Heart left ventricle (tissue), 16 donors: ENCODE measurements around the gene FGD3. TPM values are rescaled to one million over a fixed set of nuclear protein-coding genes. Genes with fewer than 3 reads are reported as not detected.

ENCODE experiments used
- ATAC-seq, 4 donors: fragments of 200-7000 bp; cut with Tn5 transposase; one replicate each; pipeline ENCODE4 v1.9.1; 2020 to 2022; ENCODE audit warnings: moderate library complexity in 4 of 4, mild to moderate bottlenecking in 3 of 4, moderate number of reproducible peaks in 1 of 4
- DNase-seq, 5 donors: peaks; one replicate each; pipeline ENCODE4 v3.0.0-alpha.2; 2020
- H3K27ac ChIP-seq, 12 donors: fragments of 200-600 bp; sonication (generic) in 4 of 12; one replicate each; pipeline versions ENCODE4 v1.5.0 to v1.8.0; 2016 to 2022; ENCODE audit warnings: mild to moderate bottlenecking in 2 of 12
- H3K27me3 ChIP-seq, 9 donors: fragments of 200-600 bp; sonication (generic) in 2 of 9; one replicate each; pipeline versions ENCODE4 v1.5.1 to v1.8.0; 2016 to 2022; ENCODE audit warnings: mild to moderate bottlenecking in 3 of 9
- H3K36me3 ChIP-seq, 9 donors: fragments of 200-600 bp; sonication (generic) in 2 of 9; one replicate each; pipeline versions ENCODE4 v1.5.0 to v1.8.0; 2018 to 2022; ENCODE audit warnings: mild to moderate bottlenecking in 2 of 9
- H3K4me1 ChIP-seq, 12 donors: fragments of 200-600 bp; sonication (generic) in 4 of 12; one replicate each; pipeline versions ENCODE4 v1.5.0 to v1.8.0; 2016 to 2022; ENCODE audit warnings: mild to moderate bottlenecking in 3 of 12
- H3K4me3 ChIP-seq, 12 donors: fragments of 200-600 bp; sonication (generic) in 4 of 12; one replicate each; pipeline versions ENCODE4 v1.5.0 to v1.8.0; 2017 to 2022; ENCODE audit warnings: mild to moderate bottlenecking in 9 of 12, moderate library complexity in 4 of 12
- H3K9me3 ChIP-seq, 12 donors: fragments of 200-600 bp; sonication (generic) in 4 of 12; one replicate each; pipeline versions ENCODE4 v1.5.0 to v1.8.0; 2016 to 2022; ENCODE audit warnings: mild to moderate bottlenecking in 1 of 12
- POLR2A ChIP-seq, 2 donors: fragments of 450-650 bp; IDR thresholded peaks; one replicate each; pipeline ENCODE4 v1.6.1; 2017; ENCODE audit warnings: antibody characterized with exemption in 2 of 2, mild to moderate bottlenecking in 2 of 2, moderate library complexity in 2 of 2
- WGBS, 4 donors: extraction: QIAGEN DNeasy Blood & Tissue Kit in 2 of 4; methylation state at CpG; one replicate each; pipeline versions ENCODE4 v1.1.5 to v1.1.7; 2013 to 2018; 5-methylcytosine and 5-hydroxymethylcytosine counted together
- intact Hi-C, 10 donors: fragments of 100-400 bp; cut with DNase I; formaldehyde crosslinking; loops; one replicate each; pipeline versions ENCODE4 v1.11.1 to v1.14.2; 2022
- polyA plus RNA-seq, 2 donors: library from polyadenylated mRNA; stranded (reverse); fragments of 200-250 nt; gene quantifications; one replicate each; pipeline ENCODE4 v1.2.3, GENCODE V29; 2013
- total RNA-seq, 9 donors: library from RNA; depleted of rRNA in 2 of 9; stranded (reverse); fragments of >200 nt in 2 of 9; fragmentation: NEBNext Ultra II Directional in 3 of 9; extraction: Animal tissue kit (Norgen Biotek cat#: 25700) in 3 of 9; gene quantifications; one replicate each; pipeline versions ENCODE4 v1.1.0 to v1.2.4, GENCODE V29; 2016 to 2023
- TF ChIP-seq, protein P1 (sequence below), 12 donors: fragments of 200-600 bp; sonication (generic) in 4 of 12; IDR thresholded peaks; one replicate each; pipeline versions ENCODE4 v1.5.0 to v1.8.0; 2018 to 2022; ENCODE audit warnings: antibody characterized with exemption in 12 of 12, mild to moderate bottlenecking in 5 of 12
- donor health status: ischemic (EF 13 %, LVEDD 7.1; RV severe dilation, severe dysfunction).
- donor health status: healthy with polysubstance abuse.
- donor health status: DM: no; HTN: yes; CAD: no.
- donor health status: DM: no; HTN: no; CAD: no.
- donor health status: ischemic (EF 25% LVEDD 6.9; RV normal size, moderate dysfunction).
- donor health status: ischemic (EF 25% LVEDD 5.7; RV mildly dilated, moderate dysfunction).
- donor health status: healthy.
- donor health status: DM: yes; HTN: yes; CAD: no.
- donor health status: ischemic (EF 35%, LVEDD 5.7; RV mildly dilated, moderate dysfunction).
- donor health status: nonischemic (EF 11% LVEDD 7.7; RV severe dilation, severe dysfunction).
- donor health status: DM: yes; HTN: yes; CAD: no.
- donor health status: PGD.
- donor health status: ischemic (EF 29% LVEDD 5.4; RV normal size, mild dysfunction).
- donor health status: nonischemic (EF 23%, LVEDD 6.1; RV moderate dilation, normal function).

The FGD3 gene
- total and polyA plus RNA-seq, 11 donors: 1.2 to 11.2 (median 1.8) TPM

DNA sequence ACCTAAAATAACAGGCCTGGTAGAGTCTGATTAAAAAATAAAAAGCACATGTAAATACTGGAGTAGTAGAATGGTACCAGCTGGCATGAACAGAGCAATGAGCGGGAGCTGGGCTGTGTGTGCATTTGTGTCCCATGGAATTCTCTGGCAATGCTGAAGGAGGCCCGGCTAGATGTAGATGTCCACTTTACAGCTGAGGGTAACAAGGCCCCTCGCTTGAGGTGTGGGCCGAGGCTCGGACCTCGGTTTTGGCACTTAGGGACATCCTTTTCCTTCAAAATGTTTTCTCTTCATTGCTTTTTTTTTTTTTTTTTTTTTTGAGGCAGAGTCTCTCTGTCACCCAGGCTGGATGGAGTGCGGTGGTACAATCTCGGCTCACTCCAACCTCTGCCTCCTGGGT, 1.5 kb upstream of the FGD3 start:
- ATAC-seq (no peak), DNase-seq (no peak)
- H3K4me3 ChIP-seq: no peak overlapping the region
- H3K9me3 ChIP-seq: no peaks in the 10 kb centered on the region
- no peaks in the 10 kb centered on the region for H3K36me3 ChIP-seq
- TF ChIP-seq, protein P1, sequence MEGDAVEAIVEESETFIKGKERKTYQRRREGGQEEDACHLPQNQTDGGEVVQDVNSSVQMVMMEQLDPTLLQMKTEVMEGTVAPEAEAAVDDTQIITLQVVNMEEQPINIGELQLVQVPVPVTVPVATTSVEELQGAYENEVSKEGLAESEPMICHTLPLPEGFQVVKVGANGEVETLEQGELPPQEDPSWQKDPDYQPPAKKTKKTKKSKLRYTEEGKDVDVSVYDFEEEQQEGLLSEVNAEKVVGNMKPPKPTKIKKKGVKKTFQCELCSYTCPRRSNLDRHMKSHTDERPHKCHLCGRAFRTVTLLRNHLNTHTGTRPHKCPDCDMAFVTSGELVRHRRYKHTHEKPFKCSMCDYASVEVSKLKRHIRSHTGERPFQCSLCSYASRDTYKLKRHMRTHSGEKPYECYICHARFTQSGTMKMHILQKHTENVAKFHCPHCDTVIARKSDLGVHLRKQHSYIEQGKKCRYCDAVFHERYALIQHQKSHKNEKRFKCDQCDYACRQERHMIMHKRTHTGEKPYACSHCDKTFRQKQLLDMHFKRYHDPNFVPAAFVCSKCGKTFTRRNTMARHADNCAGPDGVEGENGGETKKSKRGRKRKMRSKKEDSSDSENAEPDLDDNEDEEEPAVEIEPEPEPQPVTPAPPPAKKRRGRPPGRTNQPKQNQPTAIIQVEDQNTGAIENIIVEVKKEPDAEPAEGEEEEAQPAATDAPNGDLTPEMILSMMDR (IDR thresholded peaks at IDR 0.05): no peak
- no peak for TF ChIP-seq POLR2A (IDR thresholded peaks at IDR 0.05)
- H3K4me1 ChIP-seq: peaks cover 0 to 17% (median 1%) of the 10 kb centered on the region in 12 donors
- 92 to 97% (median 96%) methylated on average over 8 of the region's 8 CpGs for WGBS, 4 donors
- no peak overlapping the region for H3K27ac ChIP-seq
- H3K27me3 ChIP-seq: peaks cover 0 to 30% (median 14%) of the 10 kb centered on the region in 9 donors
- intact Hi-C loops: no loop called here

DNA sequence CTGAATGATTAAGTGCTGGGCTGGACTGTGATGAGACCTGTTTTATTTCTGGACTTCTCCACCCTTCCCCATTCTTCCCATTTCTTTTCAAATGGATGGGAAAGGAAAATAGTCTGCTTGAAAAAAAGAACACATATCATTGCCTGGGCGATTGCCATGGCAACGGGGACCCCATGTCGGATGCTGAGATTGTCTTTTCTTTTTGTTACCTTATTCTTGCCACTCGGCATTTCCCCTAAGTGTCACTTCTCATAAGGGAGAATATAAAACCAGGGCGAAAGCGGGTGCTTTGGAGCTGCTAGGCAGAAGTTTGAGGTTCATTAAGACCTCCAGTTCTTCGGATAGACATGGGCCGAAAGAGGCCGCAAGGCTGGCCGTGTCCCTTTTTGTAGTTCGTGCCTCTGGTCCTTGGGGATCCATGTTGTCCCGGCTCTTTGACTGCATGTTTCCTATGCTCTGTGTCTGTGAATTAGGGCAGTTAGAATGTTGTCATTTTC, 763 bp downstream of the FGD3 start:
- Histone ChIP-seq H3K4me1 (peaks cover 0 to 22% (median 5%) of the 10 kb centered on the region in 12 donors), H3K4me3 (peak overlapping the region; percentile 1 to 67 (median 58)), H3K36me3 (no peaks in the 10 kb centered on the region), H3K9me3 (no peaks in the 10 kb centered on the region), H3K27ac (peak overlapping the region in 3 of 12 donors; percentile 54 to 62 (median 54)), H3K27me3 (peaks cover 0 to 45% (median 25%) of the 10 kb centered on the region in 9 donors)
- TF ChIP-seq POLR2A (IDR thresholded peaks at IDR 0.05): no peak
- TF ChIP-seq, protein P1 (IDR thresholded peaks at IDR 0.05): no peak
- ATAC-seq (no peak), DNase-seq (no peak)
- WGBS, 4 donors: 51 to 72% (median 66%) methylated on average over 12 of the region's 12 CpGs
- intact Hi-C loops: no loop called here

DNA sequence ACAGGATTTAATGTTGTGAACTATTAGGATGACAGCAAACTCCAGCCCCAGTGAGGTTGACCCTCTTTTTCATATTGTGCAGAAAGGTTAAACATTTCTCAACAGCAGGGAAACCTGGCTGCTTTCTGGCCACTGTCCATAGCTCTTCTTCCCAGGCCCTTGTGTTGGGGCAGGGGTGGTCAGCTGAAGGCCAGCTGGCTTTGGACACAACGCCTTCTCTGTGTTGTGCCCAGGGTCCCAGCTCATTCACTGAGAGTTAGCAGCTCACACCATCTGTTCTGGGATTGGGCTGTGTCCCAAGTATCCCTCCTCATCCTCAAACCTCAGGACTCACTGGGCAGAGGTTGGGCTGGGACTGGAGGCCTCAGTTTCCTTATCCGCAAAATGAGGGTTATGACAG, 1.3 kb downstream of the FGD3 start:
- H3K4me3 ChIP-seq: peak overlapping the region in 8 of 12 donors; percentile 56 to 67 (median 60)
- DNase-seq (no peak), ATAC-seq (no peak)
- 95 to 100% (median 98%) methylated on average over 2 of the region's 2 CpGs for WGBS, 4 donors
- TF ChIP-seq POLR2A (IDR thresholded peaks at IDR 0.05): no peak
- TF ChIP-seq, protein P1 (IDR thresholded peaks at IDR 0.05): no peak
- intact Hi-C loops: no loop called here
- H3K9me3 ChIP-seq: no peaks in the 10 kb centered on the region
- no peaks in the 10 kb centered on the region for H3K36me3 ChIP-seq
- no peak overlapping the region for H3K27ac ChIP-seq
- H3K4me1 ChIP-seq: peaks cover 0 to 27% (median 8%) of the 10 kb centered on the region in 12 donors
- H3K27me3 ChIP-seq: peaks cover 0 to 45% (median 25%) of the 10 kb centered on the region in 9 donors

DNA sequence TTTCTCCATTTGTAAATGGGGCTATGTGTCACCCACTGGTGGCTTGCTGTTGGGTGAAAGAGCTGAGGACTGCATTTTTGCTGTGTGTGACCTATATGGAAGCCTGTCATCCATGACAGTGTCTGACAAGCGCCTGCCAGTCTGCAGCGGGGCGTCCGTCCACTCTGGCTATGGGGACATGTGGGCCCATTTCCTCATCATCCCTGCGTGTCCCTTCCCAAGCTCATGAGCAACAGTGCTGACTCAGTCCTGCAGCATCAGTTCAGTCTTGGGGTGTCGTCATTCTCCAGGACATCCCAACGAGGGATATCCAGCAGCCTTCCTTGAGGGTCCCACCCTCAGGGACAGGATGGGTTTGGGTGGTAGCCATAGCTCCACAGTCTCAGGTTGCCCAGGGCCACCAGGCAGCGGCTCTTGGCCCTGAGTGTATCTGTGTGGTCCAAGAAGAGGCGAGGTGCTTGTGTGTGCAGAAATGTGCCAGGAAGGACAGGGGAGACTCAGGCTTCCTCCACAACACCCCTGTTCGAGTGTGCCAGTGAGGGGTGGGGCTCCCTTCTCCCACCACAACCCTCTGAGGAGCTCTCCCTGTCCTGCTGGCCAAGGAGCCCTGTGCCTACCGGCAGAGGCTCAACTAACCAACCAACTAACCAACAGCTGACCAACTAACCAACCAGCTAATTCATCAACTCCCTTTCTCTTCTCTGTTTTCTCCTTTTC, 2.1 kb downstream of the FGD3 start:
- TF ChIP-seq, protein P1 (IDR thresholded peaks at IDR 0.05): no peak
- TF ChIP-seq POLR2A (IDR thresholded peaks at IDR 0.05): no peak
- 81 to 89% (median 85%) methylated on average over 9 to 11 of the region's 11 CpGs for WGBS, 4 donors
- Histone ChIP-seq H3K9me3 (no peaks in the 10 kb centered on the region), H3K4me1 (peaks cover 0 to 31% (median 10%) of the 10 kb centered on the region in 12 donors), H3K36me3 (no peaks in the 10 kb centered on the region), H3K27ac (no peak overlapping the region), H3K4me3 (no peak overlapping the region), H3K27me3 (peaks cover 0 to 49% (median 26%) of the 10 kb centered on the region in 9 donors)
- intact Hi-C loops: no loop called here
- no peak for ATAC-seq
- no peak for DNase-seq
